ENCODE results near the gene OSBPL8. TPM values are rescaled to one million over a fixed set of nuclear protein-coding genes. Genes with fewer than 3 reads are reported as not detected.
"Not testable (repeated sequence)": the region's sequence is repeated elsewhere in the genome, so short reads cannot be mapped to it uniquely, and the experiment has no call there.

OSBPL8 gene
- total RNA-seq, 1 donor from 2014 or later, result 28.3 TPM

GRCh38 chr12:76341436-76342030 lies 218.0 kb downstream of the OSBPL8 start:
- intact Hi-C loops (cut with micrococcal nuclease), result loop anchor here (10.0 kb wide), 2 partner anchors 213 to 257 kb away; partner anchors contain the start of genes NAP1L1 and OSBPL8
- ATAC-seq (no peak), DNase-seq (no peak)

- no peak for DNase-seq
- peak; percentile 90 for ATAC-seq
- intact Hi-C loops (cut with micrococcal nuclease), result loop anchor here (10.0 kb wide), 2 partner anchors 214 to 256 kb away; partner anchors contain the start of genes NAP1L1 and OSBPL8
Measured at GRCh38 chr12:76340680-76341435, 218.7 kb downstream of the OSBPL8 start.

- intact Hi-C loops (cut with micrococcal nuclease), result no loop called here
- no peak for ATAC-seq
- no peak for DNase-seq
Measured at GRCh38 chr12:76337583-76337982, 222.0 kb downstream of the OSBPL8 start.

- ATAC-seq, result no peak
- DNase-seq, result no peak
- intact Hi-C loops (cut with micrococcal nuclease), result no loop called here
Measured at GRCh38 chr12:76332606-76333005, 227.0 kb downstream of the OSBPL8 start.

DNA sequence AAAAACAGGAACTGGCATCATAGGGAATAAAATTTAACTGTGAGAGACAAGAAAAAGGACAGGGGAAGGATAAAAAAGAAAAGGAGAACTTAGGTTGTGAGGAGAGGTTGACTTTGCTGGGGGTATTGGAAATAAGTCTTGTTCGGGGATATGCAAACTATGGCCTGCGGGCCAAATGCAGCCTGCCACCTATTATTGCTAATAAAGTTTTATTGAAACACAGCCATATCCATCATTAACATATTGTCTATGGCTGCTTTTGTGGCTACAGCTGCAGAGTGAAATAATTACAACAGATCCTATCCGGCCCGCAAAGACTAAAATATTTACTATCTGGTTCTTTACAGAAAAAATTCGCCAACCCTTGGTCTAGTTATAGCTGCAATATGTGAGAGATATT lies 230.0 kb downstream of the OSBPL8 start:
- no peak for ATAC-seq
- intact Hi-C loops (cut with micrococcal nuclease), result no loop called here

DNA sequence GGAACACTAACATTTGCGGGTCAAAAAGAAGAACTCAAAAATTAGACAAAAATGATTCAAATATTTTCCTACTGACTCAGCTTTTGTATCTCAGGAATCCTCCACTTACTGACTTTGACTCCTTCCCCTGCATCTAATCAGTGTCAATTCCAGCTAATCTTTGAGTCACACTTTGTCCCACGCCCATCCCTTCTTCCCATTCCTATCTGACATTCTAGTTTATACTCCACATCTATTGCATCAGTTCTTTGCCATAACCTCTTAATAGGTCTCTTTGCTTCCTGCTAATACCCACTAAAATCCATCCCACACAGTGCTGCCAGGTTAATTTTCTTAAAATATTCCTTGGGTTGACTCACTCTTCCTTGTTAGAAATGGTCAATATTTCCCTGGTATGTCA lies 230.4 kb downstream of the OSBPL8 start:
- DNase-seq (no peak), ATAC-seq (no peak)
- intact Hi-C loops (cut with micrococcal nuclease), result no loop called here

More for the DNA sequence above, 230.0 kb downstream of the OSBPL8 start:
- DNase-seq, result no peak

DNA sequence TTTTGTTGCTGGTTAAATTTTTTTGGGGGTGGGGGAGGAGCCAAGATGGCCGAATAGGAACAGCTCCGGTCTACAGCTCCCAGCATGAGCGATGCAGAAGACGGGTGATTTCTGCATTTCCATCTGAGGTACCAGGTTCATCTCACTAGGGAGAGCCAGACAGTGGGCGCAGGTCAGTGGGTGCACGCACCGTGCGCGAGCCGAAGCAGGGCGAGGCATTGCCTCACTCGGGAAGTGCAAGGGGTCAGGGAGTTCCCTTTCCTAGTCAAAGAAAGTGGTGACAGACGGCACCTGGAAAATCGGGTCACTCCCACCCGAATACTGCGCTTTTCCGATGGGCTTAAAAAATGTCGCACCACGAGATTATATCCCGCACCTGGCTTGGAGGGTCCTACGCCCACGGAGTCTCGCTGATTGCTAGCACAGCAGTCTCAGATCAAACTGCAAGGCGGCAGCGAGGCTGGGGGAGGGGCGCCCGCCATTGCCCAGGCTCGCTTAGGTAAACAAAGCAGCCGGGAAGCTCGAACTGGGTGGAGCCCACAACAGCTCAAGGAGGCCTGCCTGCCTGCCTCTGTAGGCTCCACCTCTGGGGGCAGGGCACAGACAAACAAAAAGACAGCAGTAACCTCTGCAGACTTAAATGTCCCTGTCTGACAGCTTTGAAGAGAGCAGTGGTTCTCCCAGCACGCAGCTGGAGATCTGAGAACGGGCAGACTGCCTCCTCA lies 239.8 kb downstream of the OSBPL8 start:
- intact Hi-C loops (cut with micrococcal nuclease), result not testable (repeated sequence)

GRCh38 chr12:76318773-76319594 lies 240.6 kb downstream of the OSBPL8 start:
- ATAC-seq (no peak), DNase-seq (no peak)
- intact Hi-C loops (cut with micrococcal nuclease), result no loop called here

More for the DNA sequence above, 239.8 kb downstream of the OSBPL8 start:
- not testable (repeated sequence) for DNase-seq, ATAC-seq

- DNase-seq (no peak), ATAC-seq (no peak)
- intact Hi-C loops (cut with micrococcal nuclease), result no loop called here
Measured at GRCh38 chr12:76317976-76318375, 241.6 kb downstream of the OSBPL8 start.

DNA sequence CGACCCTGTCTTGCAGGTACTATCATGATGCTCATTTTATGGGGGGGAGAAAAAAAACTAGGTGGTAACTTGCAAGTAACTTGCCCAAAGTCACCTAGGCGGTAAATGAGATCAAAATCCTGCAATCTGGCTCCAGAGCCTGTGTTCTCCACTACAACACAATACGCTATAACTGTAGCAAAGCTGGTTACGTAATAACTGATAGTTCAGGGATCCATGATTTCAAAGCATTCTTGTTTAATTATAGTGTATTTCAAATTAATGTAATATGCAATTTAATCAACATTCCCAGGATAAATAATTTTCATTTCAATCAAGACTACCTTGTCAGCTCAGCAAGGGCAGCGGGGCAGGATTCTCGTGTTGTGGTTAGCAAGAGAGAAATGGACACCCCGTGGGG lies 243.1 kb downstream of the OSBPL8 start:
- intact Hi-C loops (cut with micrococcal nuclease), result no loop called here
- ATAC-seq (no peak), DNase-seq (no peak)

DNA sequence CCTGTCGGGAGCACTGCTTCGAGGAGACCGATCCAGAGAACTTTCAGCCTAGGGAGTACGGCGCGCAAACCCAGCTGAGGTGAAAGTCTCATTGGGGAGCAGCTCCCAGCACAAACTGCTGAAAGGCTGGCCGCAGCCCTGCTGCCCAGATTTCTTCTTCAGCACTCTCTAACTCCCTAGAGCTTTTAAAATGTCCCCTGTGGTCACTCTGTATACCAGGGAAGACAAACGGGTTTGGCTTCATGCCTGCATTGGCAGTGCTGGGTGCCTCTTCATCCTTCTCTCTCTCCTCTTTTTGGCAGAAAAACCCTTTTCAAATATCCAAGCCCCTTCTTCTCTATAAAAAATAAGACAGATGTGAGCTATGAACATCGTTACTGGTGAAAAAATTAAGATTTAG lies 246.3 kb downstream of the OSBPL8 start:
- intact Hi-C loops (cut with micrococcal nuclease), result no loop called here
- no peak for DNase-seq
- no peak for ATAC-seq

DNA sequence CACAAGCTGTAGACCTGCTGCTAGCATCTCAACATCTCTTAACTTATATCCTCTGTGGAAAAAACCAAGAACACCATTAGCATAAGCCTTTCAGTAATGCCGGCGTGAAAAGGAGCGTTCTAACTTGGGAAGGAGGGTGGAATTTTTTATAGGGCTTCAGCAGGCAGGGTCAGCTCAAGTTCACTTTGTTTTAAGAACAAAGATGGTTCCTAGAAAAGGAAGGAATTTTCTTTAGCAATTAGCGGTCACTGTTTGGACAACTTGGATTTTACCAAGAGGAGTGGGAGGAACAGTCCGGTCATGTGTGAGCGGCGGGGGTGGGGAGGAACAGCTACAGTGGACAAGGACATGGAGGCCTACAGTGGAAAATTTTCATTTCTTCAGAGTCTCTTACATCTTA lies 247.3 kb downstream of the OSBPL8 start:
- no peak for ATAC-seq
- DNase-seq, result no peak
- intact Hi-C loops (cut with micrococcal nuclease), result no loop called here

- ATAC-seq (no peak), DNase-seq (no peak)
- intact Hi-C loops (cut with micrococcal nuclease), result no loop called here
Measured at GRCh38 chr12:76311796-76312195, 247.8 kb downstream of the OSBPL8 start.

DNA sequence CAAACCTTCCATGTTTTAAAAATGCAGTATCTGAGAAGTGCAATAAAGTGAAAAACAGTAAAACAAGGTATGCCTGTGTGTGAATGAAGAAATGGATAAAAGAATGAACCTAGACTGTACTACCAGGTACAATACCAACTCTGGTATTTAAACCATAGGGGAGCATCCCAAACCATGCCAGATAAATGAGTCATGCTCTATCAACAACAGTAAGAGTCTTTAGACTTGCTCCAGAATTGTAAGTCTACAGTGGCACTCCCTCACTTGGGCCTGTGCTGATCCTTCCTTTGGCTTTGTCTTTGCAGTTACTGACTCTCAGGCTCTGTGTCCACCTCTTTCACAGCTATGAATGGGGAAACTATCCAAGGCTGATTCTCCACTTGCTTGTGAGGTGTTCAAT lies 249.5 kb downstream of the OSBPL8 start:
- no peak for DNase-seq
- intact Hi-C loops (cut with micrococcal nuclease), result no loop called here
- no peak for ATAC-seq

GRCh38 chr12:76308866-76309265 lies 250.7 kb downstream of the OSBPL8 start:
- ATAC-seq (no peak), DNase-seq (no peak)
- intact Hi-C loops (cut with micrococcal nuclease), result no loop called here

DNA sequence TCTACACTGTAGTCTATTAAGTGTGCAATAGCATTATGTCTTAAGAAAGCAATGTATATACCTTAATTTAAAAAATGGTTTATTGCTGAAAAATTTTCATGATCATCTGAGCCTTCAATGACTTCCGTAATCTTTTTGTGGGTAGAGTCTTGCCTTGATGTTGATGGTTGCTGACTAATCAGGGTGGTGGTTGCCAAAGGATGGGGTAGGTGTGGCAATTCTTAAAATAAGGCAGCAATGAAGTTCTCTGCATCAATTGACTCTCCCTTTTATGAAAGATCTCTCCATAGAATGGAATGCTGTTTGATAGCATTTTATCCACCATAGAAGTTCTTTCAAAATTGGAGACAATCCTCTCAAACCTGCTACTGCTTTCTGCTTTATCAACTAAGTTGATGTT lies 252.5 kb downstream of the OSBPL8 start:
- no peak for ATAC-seq
- intact Hi-C loops (cut with micrococcal nuclease), result no loop called here
- DNase-seq, result no peak

GRCh38 chr12:76303989-76304460 lies 255.5 kb downstream of the OSBPL8 start:
- DNase-seq, result no peak

GRCh38 chr12:76303365-76303764 lies 256.2 kb downstream of the OSBPL8 start:
- no peak for DNase-seq
- intact Hi-C loops (cut with micrococcal nuclease), result no loop called here
- no peak for ATAC-seq

More at GRCh38 chr12:76303989-76304460, 255.5 kb downstream of the OSBPL8 start:
- no peak for ATAC-seq
- intact Hi-C loops (cut with micrococcal nuclease), result no loop called here
